Stimulated activated CD4-positive, alpha-beta T cell treated with anti-CD3 and anti-CD28 coated beads, Interleukin-12 subunit alpha, Interleukin-12 subunit beta, amount 100 ng/mL, for 24 hours (primary cell): ENCODE measurements around the gene SLIT1.

Experiments used
- DNase-seq, 2 experiments: peaks; one replicate each; pipeline ENCODE4 v3.0.0-alpha.2; 2020; ENCODE audit warnings: low read depth in 2 of 2

Gene SLIT1

GRCh38 chr10:97063271-97063982, 122.3 kb downstream of the SLIT1 start:
- no peak for DNase-seq

GRCh38 chr10:97062456-97062855, 123.3 kb downstream of the SLIT1 start:
- DNase-seq, result no peak

- no peak for DNase-seq
Observed at GRCh38 chr10:97062046-97062445, 123.7 kb downstream of the SLIT1 start.

GRCh38 chr10:97061423-97061822, 124.3 kb downstream of the SLIT1 start:
- DNase-seq, result no peak

GRCh38 chr10:97060441-97061084, 125.2 kb downstream of the SLIT1 start:
- DNase-seq, result no peak

- no peak for DNase-seq
Observed at GRCh38 chr10:97059872-97060205, 125.9 kb downstream of the SLIT1 start.

GRCh38 chr10:97059006-97059871, 126.5 kb downstream of the SLIT1 start:
- no peak for DNase-seq

GRCh38 chr10:97058521-97058920, 127.2 kb downstream of the SLIT1 start:
- DNase-seq, result no peak

GRCh38 chr10:97057491-97058235, 128.1 kb downstream of the SLIT1 start:
- no peak for DNase-seq

GRCh38 chr10:97056003-97056630, 129.6 kb downstream of the SLIT1 start:
- DNase-seq, result no peak

- DNase-seq, result no peak
Observed at GRCh38 chr10:97053276-97053675, 132.5 kb downstream of the SLIT1 start.

GRCh38 chr10:97050956-97051496, 134.7 kb downstream of the SLIT1 start:
- no peak for DNase-seq

GRCh38 chr10:97050205-97050745, 135.5 kb downstream of the SLIT1 start:
- no peak for DNase-seq

- DNase-seq, result no peak
Observed at GRCh38 chr10:97049670-97050069, 136.1 kb downstream of the SLIT1 start.

- DNase-seq, result no peak
Observed at GRCh38 chr10:97048649-97049427, 136.9 kb downstream of the SLIT1 start.

- DNase-seq, result no peak
Observed at GRCh38 chr10:97047788-97048187, 138.0 kb downstream of the SLIT1 start.

GRCh38 chr10:97047083-97047736, 138.5 kb downstream of the SLIT1 start:
- no peak for DNase-seq

- DNase-seq, result no peak
Observed at GRCh38 chr10:97046456-97047082, 139.2 kb downstream of the SLIT1 start.

- DNase-seq, result no peak
Observed at GRCh38 chr10:97043563-97043855, 142.2 kb downstream of the SLIT1 start.
